Neural crest cell (in vitro differentiated cells): ENCODE results near the gene VDAC2. TPM values are rescaled to one million over a fixed set of nuclear protein-coding genes. Genes with fewer than 3 reads are reported as not detected.
"Not testable (repeated sequence)": the region's sequence is repeated elsewhere in the genome, so short reads cannot be mapped to it uniquely, and the experiment has no call there.

Experiments
- DNase-seq: peaks from one replicate; pipeline ENCODE4 v3.0.0; 2021; ENCODE audit warnings: low read depth, mixed read lengths, low spot score
- H3K27ac Mint-ChIP-seq: one replicate; pipeline ENCODE4 v1.8.0; 2021; ENCODE audit warnings: mild to moderate bottlenecking, mixed read lengths; ENCODE audit not compliant: unreplicated experiment
- H3K27me3 Mint-ChIP-seq: 2 replicates; pipeline ENCODE4 v1.8.0; 2021; ENCODE audit warnings: low read depth, mild to moderate bottlenecking, mixed read lengths
- H3K36me3 Mint-ChIP-seq: 2 replicates; pipeline ENCODE4 v1.8.0; 2021; ENCODE audit warnings: low read depth, mild to moderate bottlenecking, mixed read lengths
- H3K4me1 Mint-ChIP-seq: 2 replicates; pipeline ENCODE4 v1.8.0; 2021; ENCODE audit warnings: mixed read lengths
- H3K4me3 Mint-ChIP-seq: one replicate; pipeline ENCODE4 v1.8.0; 2021; ENCODE audit warnings: mild to moderate bottlenecking, mixed read lengths
- H3K9me3 Mint-ChIP-seq: 2 replicates; pipeline ENCODE4 v1.8.0; 2021; ENCODE audit warnings: mixed read lengths
- CTCF ChIP-seq: fragments of 200-600 bp; sonication (generic); conservative IDR thresholded peaks from 2 replicates; pipeline ENCODE4 v1.5.0; 2021; ENCODE audit warnings: antibody characterized with exemption, mild to moderate bottlenecking
- total RNA-seq: library from RNA; stranded (reverse); gene quantifications from 2 replicates; pipeline ENCODE4 v1.2.1, GENCODE V29; 2021

The VDAC2 gene
- total RNA-seq, 1 donor from 2014 or later: 202 TPM

GRCh38 chr10:75212343-75212742, 1.7 kb downstream of the VDAC2 start:
- Mint-ChIP-seq H3K27me3 (no peaks in the 10 kb centered on the region), H3K36me3 (peaks cover 8% of the 10 kb centered on the region)

DNA sequence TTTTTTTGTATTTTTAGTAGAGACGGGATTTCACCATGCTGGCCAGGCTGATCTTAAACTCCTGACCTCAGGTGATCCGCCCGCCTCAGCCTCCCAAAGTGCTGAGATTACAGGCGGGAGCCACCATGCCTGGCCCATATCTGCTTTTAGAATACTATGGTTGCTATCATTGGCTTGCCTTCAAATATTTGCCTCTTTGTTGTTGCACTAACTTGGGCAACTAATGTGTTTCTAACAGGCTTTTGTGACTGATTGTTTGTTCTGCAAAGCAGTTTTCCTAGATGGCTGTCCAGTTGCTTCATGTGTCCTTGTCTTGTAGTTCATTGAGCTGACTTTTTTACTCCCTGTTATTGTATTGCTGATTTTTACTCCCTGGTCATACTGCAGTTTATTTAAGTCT, 9.7 kb downstream of the VDAC2 start:
- no peak for DNase-seq
- H3K9me3 Mint-ChIP-seq: no peaks in the 10 kb centered on the region
- no peak for TF ChIP-seq CTCF
- no peak overlapping the region for H3K27ac Mint-ChIP-seq
- peaks cover 14% of the 10 kb centered on the region for H3K4me1 Mint-ChIP-seq
- H3K27me3 Mint-ChIP-seq: no peaks in the 10 kb centered on the region
- H3K4me3 Mint-ChIP-seq: no peak overlapping the region
- peaks cover 21% of the 10 kb centered on the region for H3K36me3 Mint-ChIP-seq

More at GRCh38 chr10:75212343-75212742, 1.7 kb downstream of the VDAC2 start:
- DNase-seq: no peak
- no peak overlapping the region for H3K27ac Mint-ChIP-seq
- peaks cover 21% of the 10 kb centered on the region for H3K4me1 Mint-ChIP-seq
- H3K4me3 Mint-ChIP-seq: peak overlapping the region; percentile 91
- no peak for TF ChIP-seq CTCF
- no peaks in the 10 kb centered on the region for H3K9me3 Mint-ChIP-seq

- not testable (repeated sequence) for H3K9me3 Mint-ChIP-seq, H3K27me3 Mint-ChIP-seq, DNase-seq, H3K4me3 Mint-ChIP-seq, H3K27ac Mint-ChIP-seq
- Mint-ChIP-seq H3K4me1 (peaks cover 26% of the 10 kb centered on the region), H3K36me3 (peaks cover 18% of the 10 kb centered on the region)
Observed at GRCh38 chr10:75221492-75221891, 10.9 kb downstream of the VDAC2 start.

GRCh38 chr10:75223507-75223906, 12.9 kb downstream of the VDAC2 start:
- DNase-seq: no peak
- H3K9me3 Mint-ChIP-seq: no peaks in the 10 kb centered on the region
- H3K4me1 Mint-ChIP-seq: peaks cover 31% of the 10 kb centered on the region
- no peaks in the 10 kb centered on the region for H3K27me3 Mint-ChIP-seq
- no peak overlapping the region for H3K4me3 Mint-ChIP-seq
- H3K27ac Mint-ChIP-seq: peak overlapping the region; percentile 75
- no peak for TF ChIP-seq CTCF
- peaks cover 18% of the 10 kb centered on the region for H3K36me3 Mint-ChIP-seq

GRCh38 chr10:75226095-75226494, 15.5 kb downstream of the VDAC2 start:
- Mint-ChIP-seq H3K27me3 (no peaks in the 10 kb centered on the region), H3K4me1 (peaks cover 39% of the 10 kb centered on the region)
- TF ChIP-seq CTCF: no peak

DNA sequence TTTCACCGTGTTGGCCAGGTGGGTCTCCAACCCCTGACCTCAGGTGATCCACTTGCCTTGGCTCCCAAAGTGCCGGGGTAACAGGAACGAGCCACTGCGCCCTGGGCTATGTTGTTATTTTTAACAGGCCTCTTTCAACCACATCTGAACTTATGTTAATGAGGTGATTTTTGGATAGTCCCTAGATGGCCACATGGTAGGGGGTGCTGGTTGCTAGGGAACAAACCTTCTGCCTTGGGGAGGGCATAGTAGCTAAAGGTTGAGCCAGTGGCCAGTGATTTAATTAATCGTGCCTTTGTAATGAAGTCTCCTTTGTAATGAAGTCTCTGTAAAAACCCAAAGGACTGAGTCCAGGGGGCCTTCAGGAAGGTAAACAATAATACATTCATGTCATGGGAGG, 16.1 kb downstream of the VDAC2 start:
- Mint-ChIP-seq H3K36me3 (peaks cover 13% of the 10 kb centered on the region), H3K9me3 (no peaks in the 10 kb centered on the region), H3K27me3 (no peaks in the 10 kb centered on the region), H3K4me1 (peaks cover 39% of the 10 kb centered on the region), H3K27ac (no peak overlapping the region), H3K4me3 (no peak overlapping the region)
- no peak for DNase-seq
- TF ChIP-seq CTCF: no peak

More at GRCh38 chr10:75226095-75226494, 15.5 kb downstream of the VDAC2 start:
- no peak overlapping the region for H3K4me3 Mint-ChIP-seq
- H3K27ac Mint-ChIP-seq: no peak overlapping the region
- H3K9me3 Mint-ChIP-seq: no peaks in the 10 kb centered on the region
- DNase-seq: no peak
- H3K36me3 Mint-ChIP-seq: peaks cover 12% of the 10 kb centered on the region
